H9 (cell line): ENCODE results near the gene TRIM34. TPM values are rescaled to one million over a fixed set of nuclear protein-coding genes. Genes with fewer than 3 reads are reported as not detected.

Experiments used
- DNase-seq: peaks from one replicate; pipeline ENCODE4 v3.0.0-alpha.2; 2017
- H2AFZ ChIP-seq: one replicate; pipeline ENCODE4 v1.6.1; 2013; ENCODE audit warnings: mild to moderate bottlenecking, low read length, control low read depth, moderate library complexity
- H2AK5ac ChIP-seq: 2 replicates; pipeline ENCODE4 v1.6.1; 2013; ENCODE audit warnings: low read length, control low read depth, mixed read lengths; ENCODE audit not compliant: insufficient read length
- H2BK120ac ChIP-seq: one replicate; pipeline ENCODE4 v1.6.1; 2013; ENCODE audit warnings: low read depth, mild to moderate bottlenecking, low read length, control low read depth, inconsistent platforms; ENCODE audit not compliant: poor library complexity, severe bottlenecking
- H2BK12ac ChIP-seq: 2 replicates; pipeline ENCODE4 v1.6.1; 2013; ENCODE audit warnings: low read length, control low read depth, mixed read lengths, low read depth; ENCODE audit not compliant: insufficient read length
- H2BK15ac ChIP-seq: 2 replicates; pipeline ENCODE4 v1.6.1; 2013; ENCODE audit warnings: low read depth, low read length, control low read depth
- H2BK20ac ChIP-seq: one replicate; pipeline ENCODE4 v1.6.1; 2013; ENCODE audit warnings: low read depth, mild to moderate bottlenecking, low read length, control low read depth, inconsistent platforms; ENCODE audit not compliant: poor library complexity, severe bottlenecking
- H2BK5ac ChIP-seq: 2 replicates; pipeline ENCODE4 v1.6.1; 2013; ENCODE audit warnings: low read length, control low read depth, mixed read lengths; ENCODE audit not compliant: insufficient read length
- H3K14ac ChIP-seq: 2 replicates; pipeline ENCODE4 v1.6.1; 2013; ENCODE audit warnings: low read length, control low read depth; ENCODE audit not compliant: insufficient read depth
- H3K18ac ChIP-seq: 2 replicates; pipeline ENCODE4 v1.6.1; 2013; ENCODE audit warnings: low read depth, mild to moderate bottlenecking, mixed read lengths, low read length, control low read depth; ENCODE audit not compliant: insufficient read length
- H3K23ac ChIP-seq: 2 replicates; pipeline ENCODE4 v1.6.1; 2013; ENCODE audit warnings: low read length, control low read depth, mixed read lengths, low read depth; ENCODE audit not compliant: insufficient read length
- H3K23me2 ChIP-seq: 2 replicates; pipeline ENCODE4 v1.6.1; 2013; ENCODE audit warnings: low read depth, mild to moderate bottlenecking, mixed read lengths, low read length, control low read depth; ENCODE audit not compliant: insufficient read length, poor library complexity, severe bottlenecking
- H3K27ac ChIP-seq: 2 replicates; pipeline ENCODE4 v1.5.1; 2013; ENCODE audit warnings: low read length, control low read depth, mixed read lengths, low read depth; ENCODE audit not compliant: insufficient read length
- H3K27me3 ChIP-seq: 2 replicates; pipeline ENCODE4 v1.6.1; 2013; ENCODE audit warnings: low read length, control low read depth, inconsistent platforms; ENCODE audit not compliant: insufficient read depth
- H3K4ac ChIP-seq: 2 replicates; pipeline ENCODE4 v1.6.1; 2013; ENCODE audit warnings: low read depth, mild to moderate bottlenecking, control low read depth, inconsistent platforms, low read length, moderate library complexity
- H3K4me1 ChIP-seq: 2 replicates; pipeline ENCODE4 v1.6.1; 2013; ENCODE audit warnings: low read length, control low read depth, inconsistent platforms; ENCODE audit not compliant: insufficient read depth
- H3K4me2 ChIP-seq: 2 replicates; pipeline ENCODE4 v1.6.1; 2013; ENCODE audit warnings: low read length, control low read depth, mixed read lengths; ENCODE audit not compliant: insufficient read length, insufficient read depth
- H3K56ac ChIP-seq: 2 replicates; pipeline ENCODE4 v1.6.1; 2013; ENCODE audit warnings: low read depth, mild to moderate bottlenecking, mixed read lengths, low read length, control low read depth; ENCODE audit not compliant: insufficient read length
- H3K79me1 ChIP-seq: 2 replicates; pipeline ENCODE4 v1.6.1; 2013; ENCODE audit warnings: low read depth, mild to moderate bottlenecking, moderate library complexity, low read length, control low read depth, inconsistent platforms; ENCODE audit not compliant: insufficient read depth, poor library complexity, severe bottlenecking
- H3K79me2 ChIP-seq: 2 replicates; pipeline ENCODE4 v1.6.1; 2013; ENCODE audit warnings: low read length, control low read depth, inconsistent platforms; ENCODE audit not compliant: insufficient read depth
- H3K9ac ChIP-seq: 2 replicates; pipeline ENCODE4 v1.6.1; 2013; ENCODE audit warnings: low read length, control low read depth, mixed read lengths; ENCODE audit not compliant: insufficient read length; ENCODE audit errors: extremely low read depth
- H3K9me3 ChIP-seq: one replicate; pipeline ENCODE4 v1.6.1; 2013; ENCODE audit warnings: low read depth, low read length, inconsistent platforms; ENCODE audit not compliant: control insufficient read depth
- H3T11ph ChIP-seq: one replicate; pipeline ENCODE4 v1.6.1; 2013; ENCODE audit warnings: mild to moderate bottlenecking, low read length, control low read depth, inconsistent platforms
- H4K20me1 ChIP-seq: one replicate; pipeline ENCODE4 v1.6.1; 2013; ENCODE audit not compliant: control insufficient read depth, insufficient read length, insufficient read depth
- H4K5ac ChIP-seq: 2 replicates; pipeline ENCODE4 v1.6.1; 2013; ENCODE audit warnings: low read depth, mild to moderate bottlenecking, mixed read lengths, low read length, control low read depth; ENCODE audit not compliant: insufficient read length
- H4K8ac ChIP-seq: replicated peaks from 2 replicates; pipeline ENCODE4 v1.6.1; 2013; ENCODE audit warnings: low read length, control low read depth, mixed read lengths, low read depth; ENCODE audit not compliant: insufficient read length
- H4K91ac ChIP-seq: 2 replicates; pipeline ENCODE4 v1.6.1; 2013; ENCODE audit warnings: low read depth, mild to moderate bottlenecking, moderate library complexity, mixed read lengths, low read length, control low read depth; ENCODE audit not compliant: insufficient read length
- H3K27ac Mint-ChIP-seq, 3 experiments: 2 replicates in 2 of 3; 3 replicates in 1 of 3; pipeline ENCODE4 v1.8.0; 2020 to 2021; ENCODE audit warnings: mixed read lengths in 3 of 3, mild to moderate bottlenecking in 1 of 3, moderate library complexity in 1 of 3
- H3K27me3 Mint-ChIP-seq: 2 replicates; pipeline ENCODE4 v1.8.0; 2021; ENCODE audit warnings: low read depth, mild to moderate bottlenecking, moderate library complexity, mixed read lengths
- H3K36me3 Mint-ChIP-seq, 3 experiments: 2 replicates in 2 of 3; 3 replicates in 1 of 3; pipeline ENCODE4 v1.8.0; 2020 to 2021; ENCODE audit warnings: low read depth in 3 of 3, mixed read lengths in 3 of 3; ENCODE audit not compliant: insufficient read depth in 1 of 3
- H3K4me1 Mint-ChIP-seq, 2 experiments: 2 replicates each; pipeline ENCODE4 v1.8.0; 2020; ENCODE audit warnings: mixed read lengths in 2 of 2
- H3K4me3 Mint-ChIP-seq, 2 experiments: 2 replicates in 1 of 2; 3 replicates in 1 of 2; pipeline ENCODE4 v1.8.0; 2020 to 2021; ENCODE audit warnings: mild to moderate bottlenecking in 2 of 2, mixed read lengths in 2 of 2, moderate library complexity in 1 of 2
- H3K9me3 Mint-ChIP-seq, 2 experiments: 2 replicates in 1 of 2; 3 replicates in 1 of 2; pipeline ENCODE4 v1.8.0; 2020; ENCODE audit warnings: mild to moderate bottlenecking in 2 of 2, mixed read lengths in 2 of 2, moderate library complexity in 1 of 2
- WGBS: extraction: QIAGEN DNeasy Blood & Tissue Kit; methylation state at CpG from one replicate; pipeline ENCODE4 v1.1.7; 2013; ENCODE audit warnings: missing lambda C conversion rate, low lambda C conversion rate, mixed read lengths; ENCODE audit not compliant: insufficient read length; ENCODE audit errors: extremely low coverage; 5-methylcytosine and 5-hydroxymethylcytosine counted together
- total RNA-seq: library from RNA; stranded (reverse); gene quantifications from 2 replicates; pipeline ENCODE4 v1.2.1, GENCODE V29; 2021
- TF ChIP-seq, protein P1 (sequence below): fragments of 200-600 bp; sonication (generic); conservative IDR thresholded peaks from 3 replicates; pipeline ENCODE4 v1.8.0; 2021; ENCODE audit warnings: antibody characterized with exemption, mild to moderate bottlenecking

Gene TRIM34
- total RNA-seq, 1 experiment from 2014 or later = 0.59 TPM

DNA sequence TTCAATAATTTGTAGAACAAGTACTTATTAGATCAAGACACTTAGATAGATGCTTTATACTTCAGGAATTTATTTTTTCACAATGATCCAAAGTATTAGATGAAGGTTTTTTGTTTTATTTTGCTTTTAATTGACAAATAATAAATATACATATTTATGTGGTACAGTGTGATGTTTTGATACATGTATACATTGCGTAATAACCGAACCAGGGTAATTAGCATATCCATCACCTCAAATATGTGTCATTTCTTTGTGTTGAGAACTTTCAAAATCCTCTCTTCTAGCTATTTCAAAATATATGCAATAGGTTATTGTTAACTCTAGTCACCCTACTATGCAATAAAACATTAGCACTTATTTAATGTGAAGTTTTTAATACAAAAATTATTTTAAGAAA is 38.7 kb downstream of the TRIM34 start:
- no peak overlapping the region for H4K91ac ChIP-seq

More for the DNA sequence above, 38.7 kb downstream of the TRIM34 start:
- Mint-ChIP-seq H3K27ac (no peak overlapping the region), H3K27me3 (no peaks in the 10 kb centered on the region), H3K36me3 (peaks cover 0 to 26% (median under 1%) of the 10 kb centered on the region in 3 experiments; a peak in 4 of 7 replicates), H3K4me1 (no peaks in the 10 kb centered on the region), H3K9me3 (no peaks in the 10 kb centered on the region), H3K4me3 (no peak overlapping the region)
- Histone ChIP-seq H2BK120ac (no peak overlapping the region), H3T11ph (no peak overlapping the region), H3K4me1 (no peaks in the 10 kb centered on the region), H3K4ac (no peak overlapping the region), H4K5ac (no peak overlapping the region), H2BK5ac (no peak overlapping the region), H3K23ac (no peak overlapping the region), H2BK20ac (no peak overlapping the region), H3K79me1 (no peaks in the 10 kb centered on the region), H3K4me2 (no peak overlapping the region), H2AFZ (no peak overlapping the region), H3K56ac (no peak overlapping the region), H2AK5ac (no peak overlapping the region), H3K18ac (no peak overlapping the region), H3K9ac (no peak overlapping the region), H4K8ac (no peak overlapping the region), H2BK15ac (no peak overlapping the region), H3K79me2 (no peaks in the 10 kb centered on the region), H3K23me2 (no peaks in the 10 kb centered on the region), H3K27ac (no peak overlapping the region), H2BK12ac (no peak overlapping the region), H3K9me3 (no peaks in the 10 kb centered on the region), H4K20me1 (no peaks in the 10 kb centered on the region), H3K27me3 (no peaks in the 10 kb centered on the region), H3K14ac (no peak overlapping the region)
- no peak for DNase-seq
- TF ChIP-seq, protein P1, sequence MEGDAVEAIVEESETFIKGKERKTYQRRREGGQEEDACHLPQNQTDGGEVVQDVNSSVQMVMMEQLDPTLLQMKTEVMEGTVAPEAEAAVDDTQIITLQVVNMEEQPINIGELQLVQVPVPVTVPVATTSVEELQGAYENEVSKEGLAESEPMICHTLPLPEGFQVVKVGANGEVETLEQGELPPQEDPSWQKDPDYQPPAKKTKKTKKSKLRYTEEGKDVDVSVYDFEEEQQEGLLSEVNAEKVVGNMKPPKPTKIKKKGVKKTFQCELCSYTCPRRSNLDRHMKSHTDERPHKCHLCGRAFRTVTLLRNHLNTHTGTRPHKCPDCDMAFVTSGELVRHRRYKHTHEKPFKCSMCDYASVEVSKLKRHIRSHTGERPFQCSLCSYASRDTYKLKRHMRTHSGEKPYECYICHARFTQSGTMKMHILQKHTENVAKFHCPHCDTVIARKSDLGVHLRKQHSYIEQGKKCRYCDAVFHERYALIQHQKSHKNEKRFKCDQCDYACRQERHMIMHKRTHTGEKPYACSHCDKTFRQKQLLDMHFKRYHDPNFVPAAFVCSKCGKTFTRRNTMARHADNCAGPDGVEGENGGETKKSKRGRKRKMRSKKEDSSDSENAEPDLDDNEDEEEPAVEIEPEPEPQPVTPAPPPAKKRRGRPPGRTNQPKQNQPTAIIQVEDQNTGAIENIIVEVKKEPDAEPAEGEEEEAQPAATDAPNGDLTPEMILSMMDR = no peak
- WGBS = no CpG with 5 or more reads among the region's 2 CpGs
